ENCODE results near the gene TUT4. TPM values are rescaled to one million over a fixed set of nuclear protein-coding genes. Genes with fewer than 3 reads are reported as not detected.

TUT4 gene
- total RNA-seq, 3 donors from 2014 or later, result 44.2 to 85.3 (median 68.8) TPM

DNA sequence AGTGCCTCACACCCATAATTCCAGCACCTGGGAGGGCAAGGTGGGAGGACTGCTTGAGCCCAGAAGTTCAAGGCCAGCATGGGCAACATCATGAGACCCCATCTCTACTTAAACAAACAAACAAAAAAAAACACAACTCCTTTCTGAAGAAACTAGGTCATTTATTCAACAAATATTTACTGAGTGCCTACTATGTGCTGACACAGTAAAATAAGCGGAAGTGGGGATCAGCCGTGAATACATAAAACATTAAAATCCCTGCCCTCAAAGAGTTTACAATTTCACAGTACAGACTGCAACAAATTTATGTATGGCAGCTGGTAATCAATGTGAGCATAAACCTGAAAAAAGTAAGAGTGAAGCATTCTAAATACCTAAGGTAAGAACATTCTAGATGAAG lies 65.3 kb downstream of the TUT4 start:
- H3K4me3 ChIP-seq, result no peak overlapping the region
- TF ChIP-seq POLR2AphosphoS5 (IDR thresholded peaks at IDR 0.05) (no peak), POLR2A (IDR thresholded peaks at IDR 0.05) (no peak)
- TF ChIP-seq, protein P1, sequence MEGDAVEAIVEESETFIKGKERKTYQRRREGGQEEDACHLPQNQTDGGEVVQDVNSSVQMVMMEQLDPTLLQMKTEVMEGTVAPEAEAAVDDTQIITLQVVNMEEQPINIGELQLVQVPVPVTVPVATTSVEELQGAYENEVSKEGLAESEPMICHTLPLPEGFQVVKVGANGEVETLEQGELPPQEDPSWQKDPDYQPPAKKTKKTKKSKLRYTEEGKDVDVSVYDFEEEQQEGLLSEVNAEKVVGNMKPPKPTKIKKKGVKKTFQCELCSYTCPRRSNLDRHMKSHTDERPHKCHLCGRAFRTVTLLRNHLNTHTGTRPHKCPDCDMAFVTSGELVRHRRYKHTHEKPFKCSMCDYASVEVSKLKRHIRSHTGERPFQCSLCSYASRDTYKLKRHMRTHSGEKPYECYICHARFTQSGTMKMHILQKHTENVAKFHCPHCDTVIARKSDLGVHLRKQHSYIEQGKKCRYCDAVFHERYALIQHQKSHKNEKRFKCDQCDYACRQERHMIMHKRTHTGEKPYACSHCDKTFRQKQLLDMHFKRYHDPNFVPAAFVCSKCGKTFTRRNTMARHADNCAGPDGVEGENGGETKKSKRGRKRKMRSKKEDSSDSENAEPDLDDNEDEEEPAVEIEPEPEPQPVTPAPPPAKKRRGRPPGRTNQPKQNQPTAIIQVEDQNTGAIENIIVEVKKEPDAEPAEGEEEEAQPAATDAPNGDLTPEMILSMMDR (IDR thresholded peaks at IDR 0.05), result no peak
- no peak overlapping the region for H3K27ac ChIP-seq
- no peaks in the 10 kb centered on the region for H3K36me3 ChIP-seq
- H3K4me1 ChIP-seq, result no peaks in the 10 kb centered on the region
- intact Hi-C loops (cut with DNase I; ENCODE audit: low total_unique reads), result no loop called here
- DNase-seq (ENCODE audit: low spot score in 2 of 2), result no peak
- no peaks in the 10 kb centered on the region for H3K27me3 ChIP-seq
- H3K9me3 ChIP-seq, result no peaks in the 10 kb centered on the region

DNA sequence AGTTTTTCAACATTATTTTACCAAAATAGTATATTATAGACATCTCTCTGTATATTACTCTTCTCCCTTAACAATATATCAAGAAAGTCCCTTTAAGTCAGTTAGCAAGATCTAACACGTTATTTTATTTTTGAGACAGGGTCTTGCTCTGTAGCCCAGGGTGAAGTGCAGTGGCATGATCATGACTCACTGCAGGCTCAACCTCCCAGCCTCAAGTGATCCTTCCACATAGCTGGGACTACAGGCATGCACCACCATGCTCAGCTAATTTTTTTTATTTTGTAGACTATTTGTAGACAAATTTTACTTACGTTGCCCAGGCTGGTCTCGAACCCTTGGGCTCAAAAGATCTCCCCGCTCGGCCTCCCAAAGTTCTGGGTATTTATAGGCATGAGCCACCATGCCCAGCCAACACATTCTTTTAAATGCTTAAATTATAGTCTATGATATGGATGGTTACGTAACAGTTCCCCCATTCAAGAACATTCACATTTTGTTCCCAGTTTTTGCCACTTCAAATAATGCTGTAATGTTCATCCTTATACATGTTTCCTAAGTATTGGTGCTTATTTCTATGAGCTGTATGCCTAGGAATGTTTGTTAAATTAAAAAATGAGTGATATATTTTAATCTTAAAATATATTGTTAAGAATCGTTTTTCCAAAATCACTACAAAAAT lies 70.4 kb downstream of the TUT4 start:
- H3K4me1 ChIP-seq, result no peaks in the 10 kb centered on the region
- DNase-seq (ENCODE audit: low spot score in 2 of 2), result no peak
- intact Hi-C loops (cut with DNase I; ENCODE audit: low total_unique reads), result no loop called here
- H3K27me3 ChIP-seq, result no peaks in the 10 kb centered on the region
- no peak overlapping the region for H3K4me3 ChIP-seq
- TF ChIP-seq POLR2A (IDR thresholded peaks at IDR 0.05) (no peak), POLR2AphosphoS5 (IDR thresholded peaks at IDR 0.05) (no peak)
- TF ChIP-seq, protein P1 (IDR thresholded peaks at IDR 0.05), result no peak
- no peaks in the 10 kb centered on the region for H3K36me3 ChIP-seq
- no peak overlapping the region for H3K27ac ChIP-seq
- no peaks in the 10 kb centered on the region for H3K9me3 ChIP-seq

DNA sequence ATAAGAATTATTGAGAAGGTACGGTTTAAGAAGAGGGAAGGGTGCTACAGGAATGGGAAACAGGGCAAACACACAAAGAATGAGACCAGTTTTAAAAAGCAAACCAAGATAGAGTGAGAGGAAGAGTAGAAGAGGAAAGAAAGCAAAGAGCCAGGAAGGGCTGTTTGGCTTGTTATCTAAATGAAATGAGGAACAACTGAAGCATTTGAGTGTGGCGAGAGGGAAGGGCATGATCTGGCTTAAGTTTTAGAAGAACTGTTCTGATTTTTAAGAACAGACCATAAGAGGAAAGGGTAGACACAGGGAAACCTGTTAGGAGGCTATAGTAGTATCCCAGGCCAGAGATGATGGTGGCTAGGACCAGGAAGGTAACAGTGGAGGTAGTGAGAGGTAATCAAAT lies 73.8 kb downstream of the TUT4 start:
- H3K9me3 ChIP-seq, result no peaks in the 10 kb centered on the region
- H3K36me3 ChIP-seq, result peaks cover 3% of the 10 kb centered on the region
- H3K4me3 ChIP-seq, result no peak overlapping the region
- no peaks in the 10 kb centered on the region for H3K4me1 ChIP-seq
- no peaks in the 10 kb centered on the region for H3K27me3 ChIP-seq
- TF ChIP-seq POLR2A (IDR thresholded peaks at IDR 0.05) (no peak), POLR2AphosphoS5 (IDR thresholded peaks at IDR 0.05) (no peak)
- TF ChIP-seq, protein P1 (IDR thresholded peaks at IDR 0.05), result no peak
- H3K27ac ChIP-seq, result no peak overlapping the region
- intact Hi-C loops (cut with DNase I; ENCODE audit: low total_unique reads), result no loop called here
- DNase-seq (ENCODE audit: low spot score in 2 of 2), result no peak

DNA sequence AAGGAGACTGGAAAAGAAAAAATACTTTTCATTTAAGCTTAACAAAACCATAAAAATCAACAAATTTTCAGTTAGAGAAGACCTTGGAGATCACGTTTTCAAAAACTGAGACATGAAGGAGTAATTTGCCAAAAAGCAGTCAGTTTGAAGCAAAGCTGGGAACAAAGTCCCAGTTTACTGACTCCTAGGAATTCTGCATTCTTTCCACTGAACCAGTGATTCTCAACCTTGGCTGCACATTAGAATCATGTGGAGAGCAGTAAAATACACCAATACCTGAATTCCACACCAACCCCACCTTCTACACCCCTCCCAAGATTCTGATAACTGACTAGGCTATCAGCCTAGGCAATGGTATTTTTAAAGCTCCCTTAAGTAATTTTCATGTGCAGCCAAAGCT lies 75.0 kb downstream of the TUT4 start:
- H3K9me3 ChIP-seq, result no peaks in the 10 kb centered on the region

DNA sequence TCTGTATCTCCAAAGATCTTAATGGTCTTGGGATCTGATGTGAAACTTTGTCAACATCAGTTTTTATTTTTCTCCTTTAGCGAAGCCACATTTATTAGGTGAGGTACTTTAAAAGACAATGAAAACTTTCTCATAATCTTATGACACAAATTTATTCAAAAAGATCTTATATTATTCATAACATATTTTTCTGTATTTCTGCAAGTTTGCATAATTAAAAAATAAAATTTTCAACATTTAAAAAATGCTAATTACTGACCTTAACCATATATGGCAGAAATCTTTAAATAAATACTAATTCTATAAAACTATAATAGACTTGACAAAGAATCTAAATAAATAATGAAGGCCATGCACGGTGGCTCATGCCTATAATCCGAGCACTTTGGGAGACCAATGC lies 75.9 kb downstream of the TUT4 start:
- Histone ChIP-seq H3K9me3 (no peaks in the 10 kb centered on the region), H3K27me3 (no peaks in the 10 kb centered on the region), H3K27ac (no peak overlapping the region), H3K36me3 (peaks cover 3% of the 10 kb centered on the region), H3K4me3 (no peak overlapping the region), H3K4me1 (no peaks in the 10 kb centered on the region)
- no peak for DNase-seq (ENCODE audit: low spot score in 2 of 2)
- TF ChIP-seq POLR2A (IDR thresholded peaks at IDR 0.05) (no peak), POLR2AphosphoS5 (IDR thresholded peaks at IDR 0.05) (no peak)
- TF ChIP-seq, protein P1 (IDR thresholded peaks at IDR 0.05), result no peak
- intact Hi-C loops (cut with DNase I; ENCODE audit: low total_unique reads), result no loop called here

More for the DNA sequence above, 75.0 kb downstream of the TUT4 start:
- Histone ChIP-seq H3K36me3 (peaks cover 3% of the 10 kb centered on the region), H3K27me3 (no peaks in the 10 kb centered on the region), H3K4me1 (no peaks in the 10 kb centered on the region), H3K27ac (no peak overlapping the region), H3K4me3 (no peak overlapping the region)
- intact Hi-C loops (cut with DNase I; ENCODE audit: low total_unique reads), result no loop called here
- no peak for TF ChIP-seq POLR2AphosphoS5 (IDR thresholded peaks at IDR 0.05)
- TF ChIP-seq, protein P1 (IDR thresholded peaks at IDR 0.05), result no peak
- TF ChIP-seq POLR2A (IDR thresholded peaks at IDR 0.05), result no peak
- no peak for DNase-seq (ENCODE audit: low spot score in 2 of 2)

Measured in breast epithelium (tissue), 4 donors.